MM.1S (cell line): ENCODE data around the gene HEPACAM.

Source experiments
- DNase-seq: peaks from one replicate; pipeline ENCODE4 v3.0.0-alpha.2; 2015
- H2AFZ ChIP-seq: fragments of 300-600 bp; sonication (generic); 2 replicates; pipeline ENCODE4 v1.6.0; 2016; ENCODE audit warnings: antibody characterized with exemption, low read length
- H3F3A ChIP-seq: fragments of 300-600 bp; sonication (generic); 2 replicates; pipeline ENCODE4 v1.6.1; 2016; ENCODE audit warnings: mild to moderate bottlenecking, antibody characterized with exemption, low read length, moderate library complexity, mixed read lengths; ENCODE audit not compliant: insufficient read depth
- H3K27ac ChIP-seq: fragments of 300-600 bp; sonication (generic); 2 replicates; pipeline ENCODE4 v1.5.1; 2016; ENCODE audit warnings: mild to moderate bottlenecking, low read length
- H3K27me3 ChIP-seq: fragments of 300-600 bp; sonication (generic); replicated peaks from 2 replicates; pipeline ENCODE4 v1.6.0; 2016; ENCODE audit warnings: low read length; ENCODE audit not compliant: insufficient read depth
- H3K36me3 ChIP-seq: fragments of 300-600 bp; sonication (generic); replicated peaks from 2 replicates; pipeline ENCODE4 v1.6.1; 2016; ENCODE audit warnings: mild to moderate bottlenecking, low read length, mixed read lengths; ENCODE audit not compliant: insufficient read depth
- H3K4me1 ChIP-seq: fragments of 300-600 bp; sonication (generic); 2 replicates; pipeline ENCODE4 v1.6.1; 2016; ENCODE audit warnings: low read length, mixed read lengths
- H3K4me2 ChIP-seq: fragments of 300-600 bp; sonication (generic); 2 replicates; pipeline ENCODE4 v1.6.0; 2016; ENCODE audit warnings: low read depth, low read length
- H3K4me3 ChIP-seq: fragments of 300-600 bp; sonication (generic); 2 replicates; pipeline ENCODE4 v1.5.1; 2016; ENCODE audit warnings: low read length, mixed read lengths
- H3K79me2 ChIP-seq: fragments of 300-600 bp; sonication (generic); 2 replicates; pipeline ENCODE4 v1.6.1; 2016; ENCODE audit warnings: mixed run types, low read length, mixed read lengths
- H3K9ac ChIP-seq: fragments of 300-600 bp; sonication (generic); 2 replicates; pipeline ENCODE4 v1.6.1; 2016; ENCODE audit warnings: low read length, mixed read lengths
- H3K9me2 ChIP-seq: fragments of 300-600 bp; sonication (generic); replicated peaks from 2 replicates; pipeline ENCODE4 v1.6.1; 2016; ENCODE audit warnings: mild to moderate bottlenecking, low read length, mixed read lengths; ENCODE audit not compliant: insufficient read depth
- H3K9me3 ChIP-seq: fragments of 300-600 bp; sonication (generic); replicated peaks from 2 replicates; pipeline ENCODE4 v1.6.1; 2016; ENCODE audit warnings: mild to moderate bottlenecking, low read length, mixed read lengths; ENCODE audit not compliant: insufficient read depth
- H4K20me1 ChIP-seq: fragments of 300-600 bp; sonication (generic); 2 replicates; pipeline ENCODE4 v1.6.1; 2016; ENCODE audit warnings: mild to moderate bottlenecking, low read length, moderate library complexity, mixed read lengths; ENCODE audit not compliant: insufficient read depth
- EZH2 ChIP-seq: fragments of 300-600 bp; sonication (generic); optimal IDR thresholded peaks from 2 replicates; pipeline ENCODE3; 2017; ENCODE audit warnings: low read depth, mild to moderate bottlenecking, antibody characterized with exemption, low read length, mixed read lengths
- EZH2phosphoT487 ChIP-seq: fragments of 300-600 bp; sonication (generic); IDR thresholded peaks from 2 replicates; pipeline ENCODE4 v1.6.1; 2018; ENCODE audit warnings: antibody characterized with exemption, low read length
- TF ChIP-seq, protein P1 (sequence below): fragments of 300-600 bp; sonication (generic); IDR thresholded peaks from 2 replicates; pipeline ENCODE4 v1.5.1; 2016; ENCODE audit warnings: antibody characterized with exemption, low read length, mixed read lengths

The HEPACAM gene

DNA sequence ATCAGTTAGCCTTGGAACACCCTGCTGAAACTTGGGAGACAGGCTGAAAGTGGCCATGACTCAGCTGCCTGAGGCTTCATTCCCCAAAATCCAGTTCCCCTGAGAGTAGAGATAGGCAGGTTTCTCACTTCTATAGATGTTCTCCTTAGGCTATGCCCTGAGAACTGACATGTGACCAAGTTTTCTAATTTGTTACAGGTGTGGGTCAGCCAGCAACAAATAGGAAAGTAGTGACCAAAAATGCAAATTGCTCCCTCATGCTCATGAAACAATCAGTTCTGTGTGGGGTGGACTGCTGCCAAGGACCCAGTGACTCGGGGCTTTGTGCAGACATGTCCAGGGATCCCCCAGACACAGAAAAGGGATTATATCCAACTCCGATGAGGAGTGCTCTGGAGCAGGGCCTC, 10.9 kb upstream of the HEPACAM start:
- Histone ChIP-seq H3F3A (no peaks in the 10 kb centered on the region), H3K79me2 (no peaks in the 10 kb centered on the region), H3K9me2 (no peaks in the 10 kb centered on the region), H3K27ac (no peak overlapping the region), H3K9me3 (no peaks in the 10 kb centered on the region), H3K4me1 (no peaks in the 10 kb centered on the region), H3K36me3 (no peaks in the 10 kb centered on the region), H2AFZ (no peak overlapping the region), H4K20me1 (no peaks in the 10 kb centered on the region), H3K27me3 (no peaks in the 10 kb centered on the region), H3K9ac (no peak overlapping the region), H3K4me2 (no peak overlapping the region), H3K4me3 (no peak overlapping the region)
- no peak for DNase-seq
- TF ChIP-seq EZH2 = no peak
- TF ChIP-seq, protein P1, sequence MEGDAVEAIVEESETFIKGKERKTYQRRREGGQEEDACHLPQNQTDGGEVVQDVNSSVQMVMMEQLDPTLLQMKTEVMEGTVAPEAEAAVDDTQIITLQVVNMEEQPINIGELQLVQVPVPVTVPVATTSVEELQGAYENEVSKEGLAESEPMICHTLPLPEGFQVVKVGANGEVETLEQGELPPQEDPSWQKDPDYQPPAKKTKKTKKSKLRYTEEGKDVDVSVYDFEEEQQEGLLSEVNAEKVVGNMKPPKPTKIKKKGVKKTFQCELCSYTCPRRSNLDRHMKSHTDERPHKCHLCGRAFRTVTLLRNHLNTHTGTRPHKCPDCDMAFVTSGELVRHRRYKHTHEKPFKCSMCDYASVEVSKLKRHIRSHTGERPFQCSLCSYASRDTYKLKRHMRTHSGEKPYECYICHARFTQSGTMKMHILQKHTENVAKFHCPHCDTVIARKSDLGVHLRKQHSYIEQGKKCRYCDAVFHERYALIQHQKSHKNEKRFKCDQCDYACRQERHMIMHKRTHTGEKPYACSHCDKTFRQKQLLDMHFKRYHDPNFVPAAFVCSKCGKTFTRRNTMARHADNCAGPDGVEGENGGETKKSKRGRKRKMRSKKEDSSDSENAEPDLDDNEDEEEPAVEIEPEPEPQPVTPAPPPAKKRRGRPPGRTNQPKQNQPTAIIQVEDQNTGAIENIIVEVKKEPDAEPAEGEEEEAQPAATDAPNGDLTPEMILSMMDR = no peak
- no peak for TF ChIP-seq EZH2phosphoT487

DNA sequence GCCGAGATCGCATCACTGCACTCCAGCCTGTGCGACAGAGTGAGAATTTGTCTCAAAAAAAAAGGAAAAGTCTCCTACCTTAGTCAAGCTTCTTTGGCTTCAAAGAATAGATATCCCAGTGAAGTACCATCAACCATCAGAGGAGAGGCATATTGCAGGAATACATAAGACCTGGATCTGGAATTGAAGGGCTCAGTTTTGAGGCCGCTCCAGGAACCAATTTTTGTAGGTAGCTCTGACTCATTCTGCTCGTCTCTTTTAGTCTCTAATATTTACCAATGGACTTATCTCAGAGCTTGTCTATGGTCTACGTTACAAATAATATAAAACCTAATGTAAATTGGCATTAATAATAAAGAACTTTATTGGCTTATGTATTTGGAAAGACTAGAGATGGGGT, 10.0 kb upstream of the HEPACAM start:
- Histone ChIP-seq H3K9me2 (no peaks in the 10 kb centered on the region), H3K9me3 (no peaks in the 10 kb centered on the region), H3K27me3 (no peaks in the 10 kb centered on the region), H3K79me2 (no peaks in the 10 kb centered on the region), H3K9ac (no peak overlapping the region), H3K4me1 (no peaks in the 10 kb centered on the region), H3K4me3 (no peak overlapping the region), H3F3A (no peaks in the 10 kb centered on the region), H3K36me3 (no peaks in the 10 kb centered on the region), H3K4me2 (no peak overlapping the region), H2AFZ (no peak overlapping the region), H3K27ac (no peak overlapping the region), H4K20me1 (no peaks in the 10 kb centered on the region)
- TF ChIP-seq EZH2 = no peak
- TF ChIP-seq, protein P1 = no peak
- no peak for DNase-seq

DNA sequence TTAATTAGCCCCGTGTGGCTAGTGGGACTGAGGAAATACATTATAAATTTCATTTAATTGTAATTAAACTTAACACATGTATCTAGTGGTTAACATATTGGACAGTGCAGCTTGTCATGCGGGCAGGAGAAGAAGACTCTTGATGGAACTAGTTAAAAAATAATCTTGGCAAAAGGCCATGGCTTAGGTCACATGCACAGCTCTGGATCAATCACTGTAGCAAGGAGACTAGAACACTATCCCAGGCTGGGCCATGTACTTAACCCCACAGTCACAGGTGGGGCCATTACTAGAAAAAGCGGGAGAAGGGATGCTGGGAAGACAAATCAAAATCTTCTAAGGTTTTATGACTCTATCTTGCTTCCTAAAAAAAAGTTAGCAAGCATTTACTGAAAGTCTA, 8.7 kb upstream of the HEPACAM start:
- H3K4me3 ChIP-seq = no peak overlapping the region
- no peak overlapping the region for H3K4me2 ChIP-seq
- H3K9ac ChIP-seq = no peak overlapping the region
- H3K9me3 ChIP-seq = no peaks in the 10 kb centered on the region
- TF ChIP-seq EZH2 (no peak), EZH2phosphoT487 (no peak)
- TF ChIP-seq, protein P1 = no peak
- H3K4me1 ChIP-seq = no peaks in the 10 kb centered on the region
- H3K9me2 ChIP-seq = no peaks in the 10 kb centered on the region
- no peaks in the 10 kb centered on the region for H3K27me3 ChIP-seq
- H3K27ac ChIP-seq = no peak overlapping the region
- no peak overlapping the region for H2AFZ ChIP-seq
- H3K79me2 ChIP-seq = no peaks in the 10 kb centered on the region
- no peaks in the 10 kb centered on the region for H3K36me3 ChIP-seq
- H4K20me1 ChIP-seq = no peaks in the 10 kb centered on the region
- DNase-seq = no peak
- no peaks in the 10 kb centered on the region for H3F3A ChIP-seq
